HG03159 (cell line): ENCODE data around the gene TSPAN5.
"Not testable (repeated sequence)": the region's sequence is repeated elsewhere in the genome, so short reads cannot be mapped to it uniquely, and the experiment has no call there.

Source experiments
- ATAC-seq: cut with Tn5 transposase; IDR thresholded peaks from one replicate; pipeline ENCODE4 v1.9.1; 2021; ENCODE audit warnings: mild to moderate bottlenecking, moderate library complexity; ENCODE audit not compliant: unreplicated experiment

Gene TSPAN5

GRCh38 chr4:98658287-98659105 lies at the start of gene TSPAN5:
Gene TSPAN5 (minus strand): TSS chr4:98658611.
- ATAC-seq: peak; percentile 63

- no peak for ATAC-seq
Measured at GRCh38 chr4:98706935-98707334, 48.5 kb upstream of the TSPAN5 start.

GRCh38 chr4:98706200-98706813 lies 47.9 kb upstream of the TSPAN5 start:
- ATAC-seq: no peak

GRCh38 chr4:98705586-98705985 lies 47.2 kb upstream of the TSPAN5 start:
- not testable (repeated sequence) for ATAC-seq

DNA sequence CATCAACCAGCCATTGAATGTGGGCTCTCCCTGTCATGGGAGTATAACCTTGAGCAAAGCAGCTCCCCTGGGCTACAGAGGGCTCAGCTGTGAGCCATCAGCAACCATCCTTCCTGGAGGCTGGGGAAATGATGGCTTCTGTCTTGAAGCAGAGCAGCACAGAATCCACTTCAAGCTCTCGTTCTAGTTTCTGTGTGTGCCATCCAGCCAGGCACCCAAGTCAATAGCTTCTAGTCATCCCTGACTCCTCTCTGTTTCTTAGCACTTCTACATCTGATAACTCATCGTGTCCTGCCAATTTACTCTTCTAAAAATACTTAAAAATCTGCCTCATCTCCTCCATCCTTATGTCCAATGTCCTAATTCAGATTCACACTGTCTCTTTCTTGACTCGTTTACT lies 42.2 kb upstream of the TSPAN5 start:
- no peak for ATAC-seq

GRCh38 chr4:98694076-98694475 lies 35.7 kb upstream of the TSPAN5 start:
- no peak for ATAC-seq

- no peak for ATAC-seq
Measured at GRCh38 chr4:98692411-98692810, 34.0 kb upstream of the TSPAN5 start.

DNA sequence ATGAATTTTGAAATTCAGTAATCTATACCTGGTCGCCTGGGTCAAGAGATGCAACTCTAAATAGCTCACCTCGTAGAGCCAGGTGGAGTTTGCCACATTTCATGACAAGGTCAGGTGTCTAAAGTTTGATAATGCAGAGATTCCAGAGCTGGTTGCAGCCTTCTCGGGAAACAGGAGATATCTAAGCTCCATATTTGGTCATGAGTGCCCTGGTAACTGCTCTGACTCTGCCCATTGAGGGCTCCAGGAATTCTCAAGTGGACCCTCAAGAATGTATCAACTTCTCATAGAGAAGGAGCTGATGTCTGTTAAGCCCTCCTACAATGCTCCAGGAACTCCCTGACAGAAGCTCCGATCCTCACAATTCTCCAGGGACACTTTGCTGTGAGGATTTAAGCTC lies 33.2 kb upstream of the TSPAN5 start:
- no peak for ATAC-seq

- no peak for ATAC-seq
Measured at GRCh38 chr4:98689507-98690174, 31.2 kb upstream of the TSPAN5 start.

DNA sequence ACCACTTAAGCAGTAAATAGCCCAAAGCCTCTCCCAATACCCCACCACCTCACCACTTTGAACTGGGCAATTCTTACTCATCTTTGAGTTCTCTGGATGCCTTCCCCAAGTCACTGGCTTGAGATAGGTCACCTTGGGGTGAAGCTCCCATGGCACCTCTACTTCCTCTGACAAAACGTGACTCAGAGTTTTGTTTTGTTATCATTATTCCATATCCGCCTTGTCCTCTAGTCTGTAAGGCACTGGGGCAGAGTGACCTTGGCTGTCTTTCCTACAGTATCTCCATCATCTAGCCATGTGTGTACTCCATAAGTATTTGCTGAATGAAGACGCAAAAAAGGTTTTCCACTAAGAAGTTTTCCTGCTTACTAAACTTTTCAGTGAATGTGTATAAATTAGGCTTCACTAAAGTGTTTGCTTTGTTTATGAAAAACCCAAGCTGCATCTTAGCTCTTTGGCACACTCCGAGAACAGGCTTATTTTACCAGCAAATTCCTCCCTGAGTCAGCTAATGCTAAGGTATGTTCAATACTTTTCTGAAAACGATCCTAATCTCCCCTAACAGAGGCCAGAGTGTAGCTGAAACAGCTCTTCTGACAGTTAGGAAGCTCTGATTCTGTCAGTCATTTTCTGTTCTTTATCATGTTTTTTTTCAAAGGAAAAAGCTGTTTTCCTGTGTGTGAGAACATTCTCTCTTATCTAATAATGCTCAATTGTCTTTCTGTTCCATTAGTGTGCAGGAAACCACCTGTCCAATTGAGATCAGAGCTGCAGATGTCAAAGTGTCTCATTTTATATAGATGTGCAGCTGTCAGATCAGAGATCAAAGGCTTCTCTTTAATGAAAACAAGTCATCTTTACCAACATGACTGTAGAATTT lies 30.2 kb upstream of the TSPAN5 start:
- no peak for ATAC-seq

DNA sequence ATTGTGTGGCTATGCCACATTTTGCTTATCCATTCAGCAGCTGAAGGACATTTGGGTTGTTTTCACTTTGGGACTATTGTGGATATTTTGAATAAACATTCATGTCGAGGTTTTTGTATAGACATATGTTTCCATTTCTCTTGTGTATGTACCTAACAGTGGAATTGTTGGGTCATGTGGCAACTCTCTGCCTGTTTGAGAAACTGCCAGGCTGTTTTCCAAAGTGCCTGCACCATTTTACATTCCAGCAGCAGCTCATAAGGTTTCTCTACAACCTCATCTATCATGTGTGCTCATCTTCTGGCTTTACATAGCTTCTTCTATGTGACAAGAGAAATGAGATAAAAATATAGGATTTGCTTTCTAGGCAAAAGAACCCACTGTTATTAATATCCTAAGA lies 29.5 kb upstream of the TSPAN5 start:
- no peak for ATAC-seq

- ATAC-seq: no peak
Measured at GRCh38 chr4:98686847-98687246, 28.4 kb upstream of the TSPAN5 start.

DNA sequence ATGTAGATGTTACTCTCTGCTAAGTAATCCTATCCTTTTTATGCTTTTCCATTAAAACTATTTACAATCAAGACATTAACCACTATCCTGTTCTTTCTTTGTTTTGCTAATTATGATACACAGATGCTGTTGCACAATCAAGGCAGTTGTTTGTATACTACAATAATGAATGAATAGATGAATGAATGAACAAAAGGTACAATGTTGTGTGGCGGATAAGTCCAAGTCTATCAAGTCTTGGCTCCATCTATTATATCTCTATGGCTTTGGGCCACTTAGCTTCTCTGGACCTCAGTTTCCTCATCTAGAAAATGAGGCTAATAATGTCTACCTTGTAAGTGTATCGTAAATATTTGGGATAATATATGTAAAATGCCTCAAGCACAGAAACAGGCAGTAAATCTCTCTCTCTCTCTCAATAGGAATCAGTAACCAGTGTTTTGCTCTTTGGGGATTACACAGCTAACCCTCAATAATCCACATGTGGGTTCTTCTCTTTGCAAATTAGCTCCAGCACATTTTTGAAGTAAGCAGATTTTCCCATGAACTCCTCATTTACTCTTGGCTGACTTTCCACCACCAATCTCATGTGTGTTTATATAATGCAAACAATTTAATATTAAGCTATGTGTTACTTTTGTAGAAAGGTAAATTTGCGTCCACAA lies 27.8 kb upstream of the TSPAN5 start:
- ATAC-seq: no peak

- no peak for ATAC-seq
Measured at GRCh38 chr4:98685225-98686042, 27.0 kb upstream of the TSPAN5 start.

GRCh38 chr4:98682719-98683118 lies 24.3 kb upstream of the TSPAN5 start:
- no peak for ATAC-seq

DNA sequence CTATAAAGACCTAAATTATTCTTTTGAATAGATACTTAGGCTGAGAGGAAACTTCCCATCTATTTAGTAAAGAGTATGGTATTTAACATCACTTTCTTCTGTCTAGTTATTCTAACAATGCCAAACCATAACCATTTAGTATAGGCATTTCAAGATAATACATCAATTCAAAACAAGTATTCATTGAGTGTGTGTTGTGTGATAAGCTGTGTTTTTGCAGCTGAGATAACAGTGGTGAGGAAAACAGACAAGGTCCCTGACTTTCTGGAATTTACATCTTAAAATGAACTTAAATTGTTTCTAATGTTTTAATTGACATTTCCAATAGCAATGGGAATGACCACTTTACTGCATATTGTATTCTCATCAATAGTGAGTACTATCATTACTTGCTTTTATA lies 22.4 kb upstream of the TSPAN5 start:
- ATAC-seq: no peak

GRCh38 chr4:98679738-98680137 lies 21.3 kb upstream of the TSPAN5 start:
- no peak for ATAC-seq

- no peak for ATAC-seq
Measured at GRCh38 chr4:98677799-98678198, 19.4 kb upstream of the TSPAN5 start.

GRCh38 chr4:98674404-98675173 lies 16.2 kb upstream of the TSPAN5 start:
- no peak for ATAC-seq
